Adipose tissue (tissue), 3 donors: ENCODE measurements around the gene RPTOR. TPM values are rescaled to one million over a fixed set of nuclear protein-coding genes. Genes with fewer than 3 reads are reported as not detected.

Source experiments
- H3K27ac ChIP-seq: one replicate; pipeline ENCODE4 v1.5.1; 2013; ENCODE audit warnings: low read depth, low read length
- WGBS, 3 donors: extraction: QIAGEN DNeasy Blood & Tissue Kit; methylation state at CpG; one replicate each; pipeline ENCODE4 v1.1.7; 2013; 5-methylcytosine and 5-hydroxymethylcytosine counted together
- polyA plus RNA-seq, 3 donors: library from polyadenylated mRNA; stranded (reverse); fragments of 200-250 nt; gene quantifications; one replicate each; pipeline ENCODE4 v1.2.3, GENCODE V29; 2013
- donor health status: healthy with polysubstance abuse.
- donor health status: Bipolar disorder and iron deficiency.
- donor health status: healthy.

RPTOR gene
- polyA plus RNA-seq, 3 donors, result 5.8 to 13.2 (median 7.5) TPM

DNA sequence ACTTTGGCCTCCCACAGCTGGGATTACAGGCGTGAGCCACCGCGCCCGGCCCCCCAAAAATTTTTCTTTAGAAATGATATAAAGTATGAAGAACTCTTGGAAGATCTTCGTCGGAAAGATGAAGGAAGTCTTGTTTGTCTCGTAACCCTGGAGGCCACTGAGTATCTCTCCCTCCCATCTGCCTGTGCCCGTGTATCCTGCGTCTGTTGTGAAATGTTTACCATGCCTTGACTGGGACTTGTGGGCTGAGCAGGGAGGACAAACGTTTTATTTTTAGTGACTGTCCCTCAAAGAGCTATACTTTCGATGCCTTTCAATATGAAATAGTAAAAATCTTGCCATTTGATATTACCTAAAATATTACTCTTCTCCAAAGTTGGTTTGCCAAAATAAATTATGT lies 121.2 kb downstream of the RPTOR start:
- 67 to 87% (median 79%) methylated on average over 11 of the region's 11 CpGs for WGBS, 3 donors
- H3K27ac ChIP-seq, result no peak overlapping the region

DNA sequence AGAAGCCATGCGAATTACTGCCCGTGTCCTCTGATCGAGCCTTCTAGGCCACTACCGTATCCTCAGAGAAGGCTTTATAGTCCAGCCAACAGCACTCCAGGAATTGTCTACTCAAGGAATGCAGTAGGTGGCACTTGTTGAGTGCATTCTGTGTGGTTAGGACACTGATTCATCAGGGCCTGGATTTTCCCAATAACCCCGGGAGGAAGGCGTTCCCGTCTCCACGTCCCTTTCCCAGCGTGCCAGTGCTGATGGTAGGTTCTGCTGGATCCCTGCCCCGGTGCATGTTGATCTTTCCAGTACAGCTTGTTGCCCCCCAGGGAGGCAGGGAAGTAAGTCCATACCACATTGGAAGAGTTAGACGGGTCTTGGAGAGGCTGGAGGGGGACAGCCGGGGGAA lies 122.2 kb downstream of the RPTOR start:
- 96 to 97% (median 96%) methylated on average over 12 of the region's 12 CpGs for WGBS, 3 donors

DNA sequence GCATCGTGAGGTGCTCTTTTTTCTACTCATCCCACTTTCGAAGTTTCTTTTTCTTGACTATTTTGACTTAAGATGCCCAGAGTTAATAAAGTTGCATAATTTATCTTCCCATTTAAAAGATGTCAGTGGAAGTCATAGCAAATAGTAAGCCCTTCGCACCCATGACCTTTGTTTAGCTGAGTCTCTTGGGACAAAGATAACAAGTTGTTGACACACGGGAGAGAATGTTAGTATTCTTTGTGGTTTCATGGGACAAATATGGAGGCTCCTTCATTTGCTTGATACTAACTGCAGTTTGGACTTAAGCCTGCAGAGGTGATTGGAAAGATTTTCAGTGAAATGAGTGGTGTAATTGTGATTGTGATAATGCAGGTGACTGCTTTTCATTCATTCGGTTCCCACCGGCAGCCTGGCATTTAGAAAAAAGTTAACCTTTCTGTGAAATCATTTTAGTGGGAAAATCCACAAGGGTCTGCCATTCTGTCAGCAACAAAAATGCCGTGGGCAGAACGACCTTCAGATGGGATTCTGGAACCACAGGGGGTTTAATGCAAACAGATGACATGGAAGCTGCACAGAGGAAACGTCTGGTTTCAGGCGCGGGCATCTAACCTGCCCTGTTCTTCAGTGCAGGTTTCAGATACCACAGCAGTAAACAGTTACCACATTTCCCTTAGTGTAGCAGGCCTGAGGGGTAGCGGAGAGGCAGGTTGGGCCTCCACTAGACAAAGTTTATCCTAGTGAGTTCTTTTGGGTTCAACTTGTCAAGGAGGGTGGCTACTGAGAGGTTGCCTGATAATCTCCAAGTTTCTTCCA lies 123.0 kb downstream of the RPTOR start:
- no peak overlapping the region for H3K27ac ChIP-seq
- 76 to 83% (median 82%) methylated on average over 12 of the region's 12 CpGs for WGBS, 3 donors

More for the DNA sequence above, 122.2 kb downstream of the RPTOR start:
- no peak overlapping the region for H3K27ac ChIP-seq

DNA sequence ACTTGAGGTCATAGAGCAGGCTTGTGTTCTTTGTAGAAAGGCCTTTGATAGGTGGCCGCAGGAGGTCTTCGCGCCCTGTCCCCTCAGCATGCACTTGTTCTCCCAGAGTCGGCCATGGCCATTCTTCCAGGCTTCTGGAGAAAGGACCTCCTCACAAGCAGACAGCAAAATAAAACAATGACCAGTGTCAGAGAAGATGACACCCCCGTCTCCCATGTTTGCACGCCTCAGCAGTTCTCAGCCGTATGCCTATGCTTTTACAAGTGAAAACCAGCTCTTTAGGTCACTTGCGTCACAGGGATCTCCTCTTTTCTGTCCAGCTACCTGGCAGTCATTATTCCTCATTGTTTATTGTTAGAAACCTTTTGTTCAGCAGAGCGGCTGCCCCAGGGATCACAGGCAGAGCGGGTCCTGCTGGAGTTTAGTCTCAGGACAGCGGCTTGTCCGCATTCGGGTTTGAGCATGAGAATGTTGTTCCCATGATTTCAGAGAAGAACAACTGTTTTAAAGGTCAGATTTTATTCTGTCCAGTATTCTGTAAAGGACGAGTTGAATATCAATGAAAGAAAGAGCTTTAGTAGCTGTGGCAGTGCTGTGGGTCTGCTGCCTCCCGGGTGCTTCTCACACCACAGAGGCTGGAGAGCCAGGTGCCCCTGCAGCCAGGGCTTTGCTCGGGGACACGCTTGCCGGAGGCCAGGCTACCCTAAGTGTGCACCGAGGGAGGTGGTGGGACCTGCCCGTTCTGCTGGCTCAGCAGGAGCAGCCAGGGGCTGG lies 123.9 kb downstream of the RPTOR start:
- 88 to 92% (median 89%) methylated on average over 20 of the region's 20 CpGs for WGBS, 3 donors
- no peak overlapping the region for H3K27ac ChIP-seq

DNA sequence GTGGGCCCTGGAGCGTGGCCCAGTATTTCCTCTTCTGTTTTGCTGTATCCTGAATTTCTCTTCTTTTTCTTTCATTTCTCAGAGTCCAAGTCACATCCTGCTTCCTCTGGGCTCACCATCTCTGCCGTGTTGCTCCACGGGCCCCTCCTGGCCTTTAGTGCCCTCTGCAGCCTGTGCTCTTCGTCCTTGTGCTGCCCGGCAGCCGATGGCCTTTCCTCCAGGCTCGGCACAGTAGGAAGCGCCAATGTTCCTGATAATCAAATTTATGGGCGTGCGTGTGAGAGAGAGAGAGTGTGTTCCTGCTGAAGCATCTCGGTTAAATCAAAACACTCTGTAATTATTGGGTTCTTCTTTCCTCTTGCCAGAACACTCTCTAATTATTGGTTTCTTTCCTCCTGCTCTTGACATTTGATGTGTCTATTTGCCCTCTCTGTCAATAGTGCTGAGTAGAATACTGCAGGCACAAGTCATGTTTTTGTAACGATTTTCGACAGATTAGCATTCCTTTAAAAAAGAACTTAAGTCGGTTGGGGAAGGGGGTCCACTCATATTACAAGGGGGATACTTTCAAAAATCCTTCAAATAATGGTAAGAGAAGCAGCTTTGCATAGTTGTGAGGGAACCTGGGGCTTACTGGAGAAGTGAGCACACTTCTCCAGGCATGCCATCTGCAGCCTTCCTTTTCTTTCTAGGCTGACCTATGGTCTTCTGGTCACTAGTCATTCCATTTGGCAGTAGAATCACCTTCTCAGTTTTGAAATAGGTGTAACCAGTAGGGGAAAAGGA lies 126.6 kb downstream of the RPTOR start:
- H3K27ac ChIP-seq, result no peak overlapping the region
- 78 to 82% (median 80%) methylated on average over 14 of the region's 14 CpGs for WGBS, 3 donors

DNA sequence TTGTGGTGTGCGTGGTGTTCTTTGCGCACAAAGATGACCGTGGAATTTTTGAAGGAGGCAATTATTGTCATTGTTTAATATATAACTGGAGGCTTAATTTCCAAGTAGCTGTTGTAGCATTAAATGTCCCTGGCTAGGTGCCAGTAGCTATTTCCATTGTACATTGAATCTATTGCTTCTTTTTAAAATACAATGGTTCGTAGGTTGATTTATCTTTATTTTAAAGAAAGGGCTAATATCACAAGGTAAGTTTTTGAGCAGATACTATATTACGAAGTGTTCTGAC lies 127.1 kb downstream of the RPTOR start:
- WGBS, 3 donors, result 71 to 86% (median 81%) methylated on average over 5 of the region's 5 CpGs

DNA sequence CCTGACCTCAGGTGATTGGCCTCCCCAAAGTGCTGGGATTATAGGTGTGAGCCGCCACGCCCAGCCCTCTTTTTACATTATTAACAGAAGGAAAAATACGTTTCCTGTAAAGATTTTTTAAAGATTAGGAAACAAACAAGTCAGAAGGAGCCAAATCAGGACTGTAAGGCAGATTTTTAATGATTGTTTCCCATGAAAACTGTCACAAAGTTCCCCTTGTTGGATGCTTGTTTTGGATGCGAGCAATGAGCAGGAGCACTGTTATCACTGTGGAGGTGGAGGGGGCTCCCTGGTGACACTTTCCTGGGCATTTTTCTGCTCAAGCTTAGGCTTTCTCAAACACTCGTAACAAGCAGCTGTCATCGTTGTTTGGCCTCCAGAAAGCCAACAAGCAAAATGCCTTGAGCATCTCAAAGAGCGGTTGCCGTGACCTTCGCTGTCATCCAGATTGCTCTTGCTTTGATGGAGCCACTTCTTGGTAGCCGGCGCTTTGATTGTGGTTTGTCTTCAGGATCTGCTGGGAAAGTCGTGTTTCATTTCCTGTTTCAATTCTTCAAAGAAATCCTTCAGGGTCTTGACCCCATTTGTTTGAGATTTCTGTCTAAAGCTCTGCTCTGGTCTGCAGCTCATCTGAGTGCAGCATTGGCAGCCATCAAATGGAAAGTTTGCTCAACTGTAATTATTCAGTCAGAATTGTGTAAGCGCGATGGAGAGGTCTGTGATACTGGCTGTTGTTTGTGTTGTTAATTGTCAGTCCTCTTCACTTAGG lies 128.7 kb downstream of the RPTOR start:
- 73 to 76% (median 74%) methylated on average over 14 of the region's 14 CpGs for WGBS, 3 donors
- H3K27ac ChIP-seq, result no peak overlapping the region

More for the DNA sequence above, 127.1 kb downstream of the RPTOR start:
- H3K27ac ChIP-seq, result no peak overlapping the region

DNA sequence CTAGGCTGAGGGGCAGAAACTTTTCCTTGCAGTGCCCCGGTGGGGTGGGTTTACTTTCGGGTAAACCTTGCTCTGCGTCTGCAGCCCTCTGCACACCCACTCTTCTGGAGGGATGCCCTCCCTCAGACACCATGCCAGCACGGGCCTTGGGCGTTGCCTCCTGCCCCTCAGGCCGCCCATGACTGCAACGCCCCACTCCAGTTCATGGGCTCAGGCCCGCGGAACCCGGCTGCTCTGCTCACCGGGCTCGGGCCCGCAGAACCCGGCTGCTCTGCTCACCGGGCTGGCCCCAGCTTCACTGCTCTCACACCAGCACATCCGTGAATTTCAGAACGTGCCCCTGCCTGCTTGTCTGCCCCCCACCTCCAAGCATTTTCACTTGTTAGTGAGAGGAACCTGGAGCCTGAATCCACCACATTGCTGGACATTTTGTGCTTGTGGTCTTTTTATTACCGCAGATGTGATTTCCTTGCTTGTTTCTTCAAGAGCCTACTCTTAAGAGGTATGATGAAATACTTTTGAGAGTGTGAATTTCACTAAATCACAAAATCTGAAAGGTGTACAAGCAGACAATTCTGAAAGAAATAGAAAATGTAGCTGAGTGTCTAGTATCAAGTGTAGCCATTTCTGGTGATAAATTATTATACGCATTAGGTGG lies 130.9 kb downstream of the RPTOR start:
- no peak overlapping the region for H3K27ac ChIP-seq
- 88 to 91% (median 90%) methylated on average over 19 of the region's 19 CpGs for WGBS, 3 donors

DNA sequence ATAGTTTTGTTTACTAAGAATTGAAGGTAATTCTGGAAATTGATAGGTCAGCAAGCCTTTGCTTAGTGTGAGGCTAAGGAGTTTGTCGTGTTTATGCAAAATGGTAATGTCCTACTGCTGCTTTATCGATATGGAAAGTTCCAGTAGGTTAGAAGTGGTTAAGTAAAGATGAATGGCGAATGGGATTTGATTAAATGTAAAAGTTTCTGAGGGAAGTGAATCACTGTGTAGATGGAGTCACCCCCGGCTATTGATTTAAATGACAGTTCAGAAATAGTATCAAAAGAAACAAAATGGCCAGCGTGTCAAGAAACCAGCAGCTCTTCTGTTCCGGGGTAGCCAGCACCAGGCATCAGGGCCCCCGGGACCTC lies 131.4 kb downstream of the RPTOR start:
- WGBS, 3 donors, result 93 to 95% (median 95%) methylated on average over 7 of the region's 7 CpGs
- no peak overlapping the region for H3K27ac ChIP-seq

DNA sequence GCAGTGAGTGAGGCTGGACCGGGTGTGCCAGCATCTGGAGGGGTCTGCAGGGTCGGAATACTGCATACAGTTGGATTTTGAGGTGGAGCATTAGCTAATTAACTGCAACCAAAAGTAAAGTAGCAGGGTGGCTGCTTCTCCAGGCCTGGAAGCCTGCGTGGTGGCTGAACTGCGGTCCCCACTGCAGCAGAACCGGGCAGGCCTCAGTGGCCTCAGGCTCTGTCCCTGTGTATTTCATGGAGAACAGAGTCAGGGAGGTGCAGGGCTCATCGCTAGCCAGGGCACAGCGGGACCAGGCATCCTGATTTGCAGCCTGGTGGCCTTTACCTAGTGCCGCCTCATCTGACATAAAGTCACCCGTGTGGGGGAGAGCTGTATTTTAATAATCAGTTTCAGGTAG lies 131.9 kb downstream of the RPTOR start:
- H3K27ac ChIP-seq, result no peak overlapping the region
- 91 to 92% (median 91%) methylated on average over 9 of the region's 9 CpGs for WGBS, 3 donors

DNA sequence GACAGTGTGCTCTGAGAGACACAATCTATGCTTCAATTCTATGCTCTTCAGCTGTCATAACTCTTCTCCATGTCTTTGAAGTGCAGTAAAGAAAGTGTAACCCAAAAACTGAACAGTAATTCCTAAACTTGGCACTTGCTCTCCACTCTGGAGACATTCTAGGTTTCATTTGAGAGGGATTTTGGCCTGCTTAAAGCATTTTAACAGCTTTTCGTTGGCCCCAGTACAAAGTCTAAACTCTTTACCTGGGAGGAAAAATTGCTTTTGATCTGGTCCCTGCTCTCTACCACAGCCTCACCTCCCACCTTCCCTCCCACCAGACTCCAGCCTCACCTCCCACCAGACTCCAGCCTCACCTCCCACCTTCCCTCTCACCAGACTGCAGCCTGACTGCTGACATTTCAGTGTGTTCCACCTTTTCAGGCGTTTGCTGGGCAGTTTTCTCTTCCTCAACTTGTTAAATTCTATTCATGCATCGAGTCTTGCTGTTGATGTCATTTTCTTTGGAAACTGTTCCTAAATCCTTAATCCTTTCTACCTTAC lies 132.6 kb downstream of the RPTOR start:
- WGBS, 3 donors, result 79 to 91% (median 85%) methylated on average over 3 of the region's 3 CpGs
- H3K27ac ChIP-seq, result no peak overlapping the region

DNA sequence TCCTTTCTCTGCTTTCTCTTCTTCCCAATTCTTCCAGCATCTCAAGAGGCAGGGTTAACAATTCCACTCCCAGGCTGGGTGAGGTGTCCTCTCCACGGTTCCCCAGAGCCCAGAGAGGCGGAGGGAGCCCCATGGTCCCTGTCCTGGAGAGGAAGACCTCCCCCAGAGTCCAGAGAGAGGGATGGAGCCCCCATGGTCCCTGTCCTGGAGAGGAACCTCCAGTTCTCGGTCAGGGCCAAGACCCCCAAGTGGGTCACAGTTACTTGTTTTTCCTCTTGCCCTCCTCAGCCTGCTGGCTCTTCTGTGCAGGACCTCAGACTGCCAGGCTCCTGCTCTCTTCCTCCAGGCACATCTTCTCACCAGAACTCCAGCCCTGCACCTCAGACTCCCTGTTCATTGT lies 135.2 kb downstream of the RPTOR start:
- H3K27ac ChIP-seq, result no peak overlapping the region
- 92 to 95% (median 93%) methylated on average over 3 of the region's 3 CpGs for WGBS, 3 donors

DNA sequence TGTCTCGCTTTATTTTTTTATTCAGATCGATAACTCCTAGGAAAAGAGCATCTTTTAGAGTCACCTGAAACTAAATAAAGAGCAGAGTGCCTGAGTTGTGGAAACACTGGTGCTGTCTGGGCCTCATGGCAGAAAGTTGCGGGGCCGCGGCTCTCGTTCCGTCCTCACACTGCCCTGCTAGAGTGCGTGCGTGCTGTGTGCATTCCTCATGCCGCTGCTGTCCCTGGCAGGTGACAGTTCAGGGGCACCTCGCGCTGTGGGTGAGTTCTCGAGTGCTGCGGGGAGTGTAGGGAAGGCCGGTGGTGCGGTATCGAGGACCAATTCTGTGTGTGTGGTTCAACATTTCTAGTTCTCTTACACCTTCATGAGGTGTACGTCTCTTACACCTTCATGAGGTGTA lies 136.6 kb downstream of the RPTOR start:
- WGBS, 3 donors, result 95 to 99% (median 96%) methylated on average over 18 of the region's 18 CpGs
- no peak overlapping the region for H3K27ac ChIP-seq

DNA sequence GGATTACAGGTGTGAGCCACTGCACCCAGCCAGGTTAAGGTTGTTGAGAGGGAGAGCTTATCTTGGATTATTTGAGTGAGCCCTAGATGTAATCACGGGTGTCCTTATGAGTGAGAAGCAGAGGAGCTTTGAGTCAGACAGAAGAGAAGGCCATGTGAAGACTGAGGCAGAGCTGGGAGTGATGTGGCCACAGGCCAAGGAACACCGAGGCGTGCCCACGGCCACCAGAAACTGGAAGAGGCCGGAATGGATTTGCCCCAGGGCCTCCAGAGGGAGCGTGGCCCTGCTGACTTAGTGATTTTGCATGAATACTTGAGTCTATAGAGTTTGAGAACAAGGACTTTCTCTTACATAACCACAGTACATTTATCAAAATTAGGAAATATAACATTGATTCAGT lies 137.7 kb downstream of the RPTOR start:
- WGBS, 3 donors, result 79 to 87% (median 85%) methylated on average over 6 of the region's 6 CpGs
- no peak overlapping the region for H3K27ac ChIP-seq

DNA sequence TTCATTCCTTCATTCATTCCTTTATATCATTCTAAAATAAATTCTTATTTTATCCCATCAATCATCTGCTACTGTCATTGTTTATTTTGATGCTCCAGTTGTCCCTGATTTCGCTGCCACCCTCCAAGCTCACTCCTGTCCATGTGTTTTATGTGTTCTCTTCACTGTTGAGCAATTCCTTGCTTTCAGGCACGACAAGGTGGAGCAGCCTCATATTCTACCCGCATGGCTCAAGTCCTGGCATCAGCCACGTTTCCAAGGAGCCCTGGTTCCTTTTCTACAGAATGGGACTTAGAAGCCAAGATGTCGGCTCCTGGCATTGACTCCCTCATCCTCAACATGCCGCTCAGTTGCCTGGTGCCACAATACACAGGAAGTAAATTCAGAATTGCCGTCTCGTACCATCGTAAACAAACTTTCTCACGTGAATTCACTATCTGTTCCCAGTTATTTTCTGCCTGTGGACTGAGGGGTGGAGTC lies 139.0 kb downstream of the RPTOR start:
- no peak overlapping the region for H3K27ac ChIP-seq
- 77 to 83% (median 78%) methylated on average over 10 of the region's 10 CpGs for WGBS, 3 donors

DNA sequence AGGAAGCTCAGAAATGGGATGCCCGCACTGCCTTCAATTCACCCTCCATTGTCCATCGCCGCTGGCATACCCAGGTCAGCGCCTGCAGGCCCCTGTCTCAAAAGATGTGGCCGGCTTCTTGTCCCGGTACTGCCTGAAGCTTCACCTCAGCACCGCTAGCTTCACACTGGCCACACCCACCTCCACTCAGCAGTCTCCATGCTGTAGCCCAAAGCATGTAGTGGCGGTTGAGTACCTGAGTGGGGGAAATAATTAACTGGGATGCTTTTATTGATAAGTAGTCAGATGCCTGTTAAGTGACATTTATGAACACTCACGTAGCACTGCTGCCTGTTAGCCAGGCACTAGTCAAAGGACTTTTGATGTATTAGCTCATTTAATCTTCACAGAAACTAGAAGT lies 143.2 kb downstream of the RPTOR start:
- H3K27ac ChIP-seq, result no peak overlapping the region
- 90 to 98% (median 97%) methylated on average over 9 of the region's 9 CpGs for WGBS, 3 donors

DNA sequence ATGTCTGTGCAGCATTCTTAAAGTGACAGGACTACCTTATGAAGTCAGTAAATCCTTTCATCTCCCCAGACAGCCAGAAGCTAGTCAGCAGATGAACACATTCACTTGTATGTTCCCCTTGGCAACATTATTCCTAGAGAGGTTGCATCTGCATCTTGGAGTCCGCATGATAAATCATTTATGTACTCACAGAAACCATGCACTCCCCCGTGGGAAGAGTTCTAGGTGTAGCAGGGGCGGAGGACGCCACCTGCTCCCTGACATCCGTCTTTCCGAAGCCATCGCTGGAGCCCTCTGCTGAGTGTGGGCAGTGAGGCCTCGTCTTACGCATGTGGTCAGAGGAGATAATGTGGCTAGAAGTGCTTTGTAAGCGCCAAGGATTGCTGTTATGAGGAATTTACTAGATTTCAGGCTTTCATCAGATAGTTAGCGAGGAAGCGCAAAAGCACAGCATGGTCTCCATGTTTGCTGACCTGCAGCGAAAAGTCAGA lies 144.5 kb downstream of the RPTOR start:
- WGBS, 3 donors, result 86 to 91% (median 88%) methylated on average over 13 of the region's 13 CpGs
- H3K27ac ChIP-seq, result no peak overlapping the region
